Measurements from ENCODE around the gene ERBB2. TPM values are rescaled to one million over a fixed set of nuclear protein-coding genes. Genes with fewer than 3 reads are reported as not detected.

Gene ERBB2
- total and polyA plus RNA-seq, 2 of the 4 experiments (the other 2 are of a cell fraction): 28.7 to 33.3 TPM

- TF ChIP-seq MXI1 (IDR thresholded peaks at IDR 0.05; ENCODE audit: borderline replicate concordance, low read depth, low read length): no peak
- no peak for TF ChIP-seq CHD1 (IDR thresholded peaks at IDR 0.05; ENCODE audit: low read depth, low read length)
Observed at GRCh38 chr17:39738983-39739884, 39.4 kb downstream of the ERBB2 start (continued).

DNA sequence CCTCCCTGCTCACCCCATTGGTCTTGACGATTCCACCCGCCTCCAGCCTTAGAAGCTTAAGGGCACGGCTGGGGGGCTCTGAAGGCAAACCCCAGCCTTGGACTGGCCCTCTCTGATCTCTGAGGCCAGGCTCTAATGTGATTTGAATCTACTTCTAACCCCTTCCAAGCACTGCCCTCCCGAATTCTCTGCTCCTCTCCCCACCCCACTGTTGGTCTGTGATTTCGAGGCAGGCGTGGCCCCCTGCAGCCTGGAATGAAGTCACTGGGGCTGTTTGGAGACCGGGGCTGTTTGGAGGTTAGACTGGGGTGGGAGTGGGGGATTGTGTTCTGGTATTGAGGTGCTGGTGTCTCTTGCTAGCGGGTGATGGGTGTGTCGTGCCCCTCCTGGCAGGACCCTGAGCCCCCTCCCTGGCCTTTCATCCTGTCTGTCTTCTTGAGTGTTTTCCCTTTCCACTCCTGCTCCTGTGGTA lies 40.1 kb downstream of the ERBB2 start:
- DNase-seq (no peak), ATAC-seq (ENCODE audit: low read depth) (no peak)
- peak overlapping the region; percentile 33 to 77; a peak in 2 of 4 replicates for H4K8ac ChIP-seq (ENCODE audit: low read depth in 2 of 2, low read length in 2 of 2)
- 0 out of 2 replicates have a peak overlapping the region, but pooled peaks have one; percentile 19 for H3K14ac ChIP-seq (replicated peaks; ENCODE audit: low read depth, low read length)
- H3K23ac ChIP-seq (ENCODE audit: low read depth, low read length): no peak overlapping the region
- H3K27ac ChIP-seq (ENCODE audit: insufficient read depth, low read length): no peak overlapping the region
- peak overlapping the region; percentile 49; the same call in 1 of the 2 replicates for H4K91ac ChIP-seq (ENCODE audit: insufficient read depth, low read depth, low read length)
- H3K79me1 ChIP-seq (ENCODE audit: low read depth in 1 of 2, low read length in 2 of 2): no peaks in the 10 kb centered on the region
- intact Hi-C loops (cut with micrococcal nuclease) (no loop called here), in situ Hi-C loops (cut with MboI; ENCODE audit: low sequenced_read_pairs) (no loop called here), dilution Hi-C loops (cut with HindIII; ENCODE audit: low sequenced_read_pairs, unreplicated experiment) (no loop called here)
- H2BK15ac ChIP-seq (ENCODE audit: low read depth, low read length): peak overlapping the region; percentile 63; the same call in 2 of the 3 replicates
- no peaks in the 10 kb centered on the region for H3K36me3 ChIP-seq (ENCODE audit: control insufficient read depth, insufficient read depth, low read length)
- CTCF ChIA-PET: no interaction called here
- peak overlapping the region; percentile 68 for H2AK5ac ChIP-seq (ENCODE audit: low read depth, low read length)
- H2AFZ ChIP-seq (replicated peaks; ENCODE audit: low read length, poor library complexity): peak overlapping the region; percentile 92
- no peaks in the 10 kb centered on the region for H3K9me3 ChIP-seq (ENCODE audit: control insufficient read depth, insufficient read depth, low read length)
- H3K4me1 ChIP-seq (ENCODE audit: control insufficient read depth, insufficient read depth, low read length): peaks cover 16% of the 10 kb centered on the region; the same call in 1 of the 2 replicates
- H3K27me3 ChIP-seq (ENCODE audit: control insufficient read depth, insufficient read depth, low read length): peaks cover 48% of the 10 kb centered on the region
- no peak overlapping the region for H2BK5ac ChIP-seq (ENCODE audit: low read depth, low read length, poor library complexity, severe bottlenecking)
- H2BK120ac ChIP-seq (ENCODE audit: low read depth, low read length): peak overlapping the region; percentile 20
- H3K9ac ChIP-seq (ENCODE audit: low read depth, low read length): no peak overlapping the region
- WGBS, 2 experiments (ENCODE audit: extremely low coverage in 2 of 2, insufficient read length in 1 of 2): 38% methylated on average over 3 of the region's 9 CpGs; no CpG with 5 or more reads in 1 of the 2 experiments
- no peak overlapping the region for H3K4me2 ChIP-seq (ENCODE audit: low read depth, low read length)
- H4K5ac ChIP-seq (ENCODE audit: low read depth, low read length): peak overlapping the region; percentile 72
- H2BK20ac ChIP-seq (ENCODE audit: low read depth, low read length): no peak overlapping the region
- no peak overlapping the region for H3K56ac ChIP-seq (ENCODE audit: extremely low read depth, insufficient read depth, low read length)
- peak overlapping the region; percentile 77 for H2AK9ac ChIP-seq (replicated peaks; ENCODE audit: low read depth, low read length, poor library complexity)
- no peaks in the 10 kb centered on the region for H4K20me1 ChIP-seq (ENCODE audit: insufficient read depth, low read length)
- no peak overlapping the region for H3K4me3 ChIP-seq (ENCODE audit: insufficient read depth, low read depth, low read length)
- BruUV-seq (replicated peaks): no TSS peak
- 0 out of 2 replicates have a peak, but pooled peaks cover 10% of the 10 kb centered on the region for H3K9me1 ChIP-seq (ENCODE audit: insufficient read depth, low read length)
- H3K18ac ChIP-seq (ENCODE audit: low read depth, low read length): no peak overlapping the region
- H3K4ac ChIP-seq (ENCODE audit: low read depth, low read length): peak overlapping the region; percentile 61
- POLR2A ChIA-PET (ENCODE audit: unreplicated experiment): no interaction called here
- TF ChIP-seq BHLHE40 (IDR thresholded peaks at IDR 0.05; ENCODE audit: low read depth, low read length): no peak
- TF ChIP-seq, protein P1, sequence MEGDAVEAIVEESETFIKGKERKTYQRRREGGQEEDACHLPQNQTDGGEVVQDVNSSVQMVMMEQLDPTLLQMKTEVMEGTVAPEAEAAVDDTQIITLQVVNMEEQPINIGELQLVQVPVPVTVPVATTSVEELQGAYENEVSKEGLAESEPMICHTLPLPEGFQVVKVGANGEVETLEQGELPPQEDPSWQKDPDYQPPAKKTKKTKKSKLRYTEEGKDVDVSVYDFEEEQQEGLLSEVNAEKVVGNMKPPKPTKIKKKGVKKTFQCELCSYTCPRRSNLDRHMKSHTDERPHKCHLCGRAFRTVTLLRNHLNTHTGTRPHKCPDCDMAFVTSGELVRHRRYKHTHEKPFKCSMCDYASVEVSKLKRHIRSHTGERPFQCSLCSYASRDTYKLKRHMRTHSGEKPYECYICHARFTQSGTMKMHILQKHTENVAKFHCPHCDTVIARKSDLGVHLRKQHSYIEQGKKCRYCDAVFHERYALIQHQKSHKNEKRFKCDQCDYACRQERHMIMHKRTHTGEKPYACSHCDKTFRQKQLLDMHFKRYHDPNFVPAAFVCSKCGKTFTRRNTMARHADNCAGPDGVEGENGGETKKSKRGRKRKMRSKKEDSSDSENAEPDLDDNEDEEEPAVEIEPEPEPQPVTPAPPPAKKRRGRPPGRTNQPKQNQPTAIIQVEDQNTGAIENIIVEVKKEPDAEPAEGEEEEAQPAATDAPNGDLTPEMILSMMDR (conservative IDR thresholded peaks at IDR 0.05; ENCODE audit: low read depth, low read length): no peak
- no peak for TF ChIP-seq RCOR1 (IDR thresholded peaks at IDR 0.05; ENCODE audit: insufficient replicate concordance, low read length)
- no peak for TF ChIP-seq USF2 (IDR thresholded peaks at IDR 0.05; ENCODE audit: low read depth, low read length)
- TF ChIP-seq RFX5 (IDR thresholded peaks at IDR 0.05; ENCODE audit: low read depth, low read length): no peak
- TF ChIP-seq FOS (IDR thresholded peaks at IDR 0.05; ENCODE audit: low read depth, low read length): no peak
- no peak for TF ChIP-seq NFE2L2 (IDR thresholded peaks at IDR 0.05; ENCODE audit: low read depth, low read length)
- no peak for TF ChIP-seq MAFK (IDR thresholded peaks at IDR 0.05; ENCODE audit: low read depth, low read length)
- TF ChIP-seq CHD1 (IDR thresholded peaks at IDR 0.05; ENCODE audit: low read depth, low read length): no peak
- TF ChIP-seq RAD21 (IDR thresholded peaks at IDR 0.05; ENCODE audit: low read length): no peak

Data from IMR-90 (cell line).